ENCODE data around the gene HAPSTR1. TPM values are rescaled to one million over a fixed set of nuclear protein-coding genes. Genes with fewer than 3 reads are reported as not detected.

HAPSTR1 gene
- total and polyA plus RNA-seq, 2 of the 13 experiments (the other 11 are each of a cell fraction or from before 2014, with no cell fraction given) = 25.2 to 83.2 TPM

- peak; percentile 52; the same call in 1 of the 2 replicates for TF ChIP-seq TBX3 (IDR thresholded peaks at IDR 0.05; ENCODE audit: borderline replicate concordance)
- peak; percentile 97 for TF ChIP-seq RAD51 (IDR thresholded peaks at IDR 0.05; ENCODE audit: borderline replicate concordance)
- TF ChIP-seq ZNF746 (CRISPR knock-in tag; IDR thresholded peaks at IDR 0.05) = no peak; the same call in none of the 2 replicates
- TF ChIP-seq MED13 (CRISPR knock-in tag; IDR thresholded peaks at IDR 0.05) = no peak
- TF ChIP-seq, protein P1, sequence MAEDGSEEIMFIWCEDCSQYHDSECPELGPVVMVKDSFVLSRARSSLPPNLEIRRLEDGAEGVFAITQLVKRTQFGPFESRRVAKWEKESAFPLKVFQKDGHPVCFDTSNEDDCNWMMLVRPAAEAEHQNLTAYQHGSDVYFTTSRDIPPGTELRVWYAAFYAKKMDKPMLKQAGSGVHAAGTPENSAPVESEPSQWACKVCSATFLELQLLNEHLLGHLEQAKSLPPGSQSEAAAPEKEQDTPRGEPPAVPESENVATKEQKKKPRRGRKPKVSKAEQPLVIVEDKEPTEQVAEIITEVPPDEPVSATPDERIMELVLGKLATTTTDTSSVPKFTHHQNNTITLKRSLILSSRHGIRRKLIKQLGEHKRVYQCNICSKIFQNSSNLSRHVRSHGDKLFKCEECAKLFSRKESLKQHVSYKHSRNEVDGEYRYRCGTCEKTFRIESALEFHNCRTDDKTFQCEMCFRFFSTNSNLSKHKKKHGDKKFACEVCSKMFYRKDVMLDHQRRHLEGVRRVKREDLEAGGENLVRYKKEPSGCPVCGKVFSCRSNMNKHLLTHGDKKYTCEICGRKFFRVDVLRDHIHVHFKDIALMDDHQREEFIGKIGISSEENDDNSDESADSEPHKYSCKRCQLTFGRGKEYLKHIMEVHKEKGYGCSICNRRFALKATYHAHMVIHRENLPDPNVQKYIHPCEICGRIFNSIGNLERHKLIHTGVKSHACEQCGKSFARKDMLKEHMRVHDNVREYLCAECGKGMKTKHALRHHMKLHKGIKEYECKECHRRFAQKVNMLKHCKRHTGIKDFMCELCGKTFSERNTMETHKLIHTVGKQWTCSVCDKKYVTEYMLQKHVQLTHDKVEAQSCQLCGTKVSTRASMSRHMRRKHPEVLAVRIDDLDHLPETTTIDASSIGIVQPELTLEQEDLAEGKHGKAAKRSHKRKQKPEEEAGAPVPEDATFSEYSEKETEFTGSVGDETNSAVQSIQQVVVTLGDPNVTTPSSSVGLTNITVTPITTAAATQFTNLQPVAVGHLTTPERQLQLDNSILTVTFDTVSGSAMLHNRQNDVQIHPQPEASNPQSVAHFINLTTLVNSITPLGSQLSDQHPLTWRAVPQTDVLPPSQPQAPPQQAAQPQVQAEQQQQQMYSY (CRISPR knock-in tag; IDR thresholded peaks at IDR 0.05) = no peak; the same call in 1 of the 2 replicates
- no peak for TF ChIP-seq CCAR2 (optimal IDR thresholded peaks at IDR 0.05; ENCODE audit: low read depth, low read length)
- TF ChIP-seq RBFOX2 (IDR thresholded peaks at IDR 0.05; ENCODE audit: low read depth, low read length) = peak; percentile 99
- no peak for TF ChIP-seq WIZ (CRISPR knock-in tag; IDR thresholded peaks at IDR 0.05)
- peak; percentile 86 for TF ChIP-seq CENPT (CRISPR knock-in tag; IDR thresholded peaks at IDR 0.05; ENCODE audit: low read depth)
- TF ChIP-seq ZBTB20 (CRISPR knock-in tag; IDR thresholded peaks at IDR 0.05; ENCODE audit: borderline replicate concordance, low read depth) = no peak; the same call in none of the 2 replicates
- peak; percentile 56 for TF ChIP-seq ESRRA (CRISPR knock-in tag; IDR thresholded peaks at IDR 0.05; ENCODE audit: low read depth)
- peak; percentile 36; the same call in 1 of the 2 replicates for TF ChIP-seq HNF4A (CRISPR knock-in tag; IDR thresholded peaks at IDR 0.05)
- TF ChIP-seq, protein P2, sequence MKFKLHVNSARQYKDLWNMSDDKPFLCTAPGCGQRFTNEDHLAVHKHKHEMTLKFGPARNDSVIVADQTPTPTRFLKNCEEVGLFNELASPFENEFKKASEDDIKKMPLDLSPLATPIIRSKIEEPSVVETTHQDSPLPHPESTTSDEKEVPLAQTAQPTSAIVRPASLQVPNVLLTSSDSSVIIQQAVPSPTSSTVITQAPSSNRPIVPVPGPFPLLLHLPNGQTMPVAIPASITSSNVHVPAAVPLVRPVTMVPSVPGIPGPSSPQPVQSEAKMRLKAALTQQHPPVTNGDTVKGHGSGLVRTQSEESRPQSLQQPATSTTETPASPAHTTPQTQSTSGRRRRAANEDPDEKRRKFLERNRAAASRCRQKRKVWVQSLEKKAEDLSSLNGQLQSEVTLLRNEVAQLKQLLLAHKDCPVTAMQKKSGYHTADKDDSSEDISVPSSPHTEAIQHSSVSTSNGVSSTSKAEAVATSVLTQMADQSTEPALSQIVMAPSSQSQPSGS (CRISPR knock-in tag; IDR thresholded peaks at IDR 0.05) = peak; percentile 84
- TF ChIP-seq, protein P3, sequence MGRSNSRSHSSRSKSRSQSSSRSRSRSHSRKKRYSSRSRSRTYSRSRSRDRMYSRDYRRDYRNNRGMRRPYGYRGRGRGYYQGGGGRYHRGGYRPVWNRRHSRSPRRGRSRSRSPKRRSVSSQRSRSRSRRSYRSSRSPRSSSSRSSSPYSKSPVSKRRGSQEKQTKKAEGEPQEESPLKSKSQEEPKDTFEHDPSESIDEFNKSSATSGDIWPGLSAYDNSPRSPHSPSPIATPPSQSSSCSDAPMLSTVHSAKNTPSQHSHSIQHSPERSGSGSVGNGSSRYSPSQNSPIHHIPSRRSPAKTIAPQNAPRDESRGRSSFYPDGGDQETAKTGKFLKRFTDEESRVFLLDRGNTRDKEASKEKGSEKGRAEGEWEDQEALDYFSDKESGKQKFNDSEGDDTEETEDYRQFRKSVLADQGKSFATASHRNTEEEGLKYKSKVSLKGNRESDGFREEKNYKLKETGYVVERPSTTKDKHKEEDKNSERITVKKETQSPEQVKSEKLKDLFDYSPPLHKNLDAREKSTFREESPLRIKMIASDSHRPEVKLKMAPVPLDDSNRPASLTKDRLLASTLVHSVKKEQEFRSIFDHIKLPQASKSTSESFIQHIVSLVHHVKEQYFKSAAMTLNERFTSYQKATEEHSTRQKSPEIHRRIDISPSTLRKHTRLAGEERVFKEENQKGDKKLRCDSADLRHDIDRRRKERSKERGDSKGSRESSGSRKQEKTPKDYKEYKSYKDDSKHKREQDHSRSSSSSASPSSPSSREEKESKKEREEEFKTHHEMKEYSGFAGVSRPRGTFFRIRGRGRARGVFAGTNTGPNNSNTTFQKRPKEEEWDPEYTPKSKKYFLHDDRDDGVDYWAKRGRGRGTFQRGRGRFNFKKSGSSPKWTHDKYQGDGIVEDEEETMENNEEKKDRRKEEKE (IDR thresholded peaks at IDR 0.05) = no peak
- peak; percentile 70 for TF ChIP-seq FOSL2 (CRISPR knock-in tag; IDR thresholded peaks at IDR 0.05)
- TF ChIP-seq STAG1 (CRISPR knock-in tag; IDR thresholded peaks at IDR 0.05) = no peak
- no peak for TF ChIP-seq ZNF496 (CRISPR knock-in tag; IDR thresholded peaks at IDR 0.05; ENCODE audit: insufficient replicate concordance)
- TF ChIP-seq PAWR (CRISPR knock-in tag; IDR thresholded peaks at IDR 0.05; ENCODE audit: borderline replicate concordance) = no peak
- peak; percentile 91; the same call in 1 of the 2 replicates for TF ChIP-seq SP5 (CRISPR knock-in tag; IDR thresholded peaks at IDR 0.05; ENCODE audit: borderline replicate concordance, low read depth)
- peak; percentile 80; the same call in 1 of the 2 replicates for TF ChIP-seq HOXD1 (CRISPR knock-in tag; IDR thresholded peaks at IDR 0.05)
- TF ChIP-seq ZFP36L2 (CRISPR knock-in tag; IDR thresholded peaks at IDR 0.05) = no peak
- peak; percentile 82 for TF ChIP-seq BORCS8-MEF2B (CRISPR knock-in tag; IDR thresholded peaks at IDR 0.05)
These were observed at the start of gene HAPSTR1 (continued) for GRCh38 chr16:9090960-9091866.
